ENCODE results near the gene CELF2.
A peak's percentile ranks its signal among the peaks of the same experiment; 100 is the strongest.

Gene CELF2

GRCh38 chr10:11156480-11156879 lies 138.8 kb downstream of the CELF2 start:
- H3K4me3 ChIP-seq (ENCODE audit: low read length): no peak overlapping the region
- TF ChIP-seq ZNF274 (IDR thresholded peaks at IDR 0.05; ENCODE audit: low read depth, low read length): no peak

DNA sequence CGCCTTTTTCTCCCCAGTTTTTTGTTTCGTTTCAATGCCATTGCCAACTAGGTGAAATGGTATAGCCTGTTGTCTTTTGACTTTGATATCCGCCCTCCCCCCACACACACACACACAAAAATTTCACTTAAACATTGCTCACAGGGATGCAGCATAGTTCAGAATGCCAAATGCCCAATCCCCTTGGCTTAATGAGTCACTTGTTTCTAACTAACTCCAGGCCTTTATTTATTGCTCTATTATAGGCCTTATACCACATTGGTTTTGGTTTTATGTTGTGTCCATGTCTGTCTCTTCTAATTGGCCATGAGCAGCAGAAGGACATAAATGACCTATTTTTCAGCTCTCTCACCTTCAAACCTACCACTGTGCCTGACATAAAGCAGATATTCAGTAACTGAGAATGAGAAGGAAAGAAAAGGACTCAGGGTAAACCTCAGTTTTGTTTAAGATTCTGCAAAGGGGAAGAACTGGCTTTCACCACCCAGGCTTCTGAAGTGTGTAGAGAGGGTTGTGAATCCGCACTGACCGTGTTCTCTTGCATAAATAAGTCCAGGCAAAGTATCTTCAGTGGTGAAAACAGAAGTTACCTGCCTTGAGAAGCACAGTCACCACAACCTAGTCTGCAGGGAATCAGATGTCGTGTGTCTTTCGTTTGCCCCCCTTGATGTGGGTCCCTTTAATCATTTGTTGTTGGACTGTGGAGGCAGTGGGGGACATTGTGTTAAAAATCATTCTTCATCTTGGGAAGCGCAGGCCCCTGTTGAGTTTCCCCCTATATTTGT lies 139.8 kb downstream of the CELF2 start:
- TF ChIP-seq ZNF274 (IDR thresholded peaks at IDR 0.05; ENCODE audit: low read depth, low read length): no peak
- H3K4me3 ChIP-seq (ENCODE audit: low read length): no peak overlapping the region

GRCh38 chr10:11158080-11158479 lies 140.4 kb downstream of the CELF2 start:
- TF ChIP-seq ZNF274 (IDR thresholded peaks at IDR 0.05; ENCODE audit: low read depth, low read length): no peak
- H3K4me3 ChIP-seq (ENCODE audit: low read length): no peak overlapping the region

GRCh38 chr10:11159543-11160215 lies 142.0 kb downstream of the CELF2 start:
- no peak overlapping the region for H3K4me3 ChIP-seq (ENCODE audit: low read length)
- no peak for TF ChIP-seq ZNF274 (IDR thresholded peaks at IDR 0.05; ENCODE audit: low read depth, low read length)

- TF ChIP-seq ZNF274 (IDR thresholded peaks at IDR 0.05; ENCODE audit: low read depth, low read length): no peak
- peak overlapping the region; percentile 6; the same call in 1 of the 2 replicates for H3K4me3 ChIP-seq (ENCODE audit: low read length)
Observed at GRCh38 chr10:11161096-11161495, 143.4 kb downstream of the CELF2 start.

- TF ChIP-seq ZNF274 (IDR thresholded peaks at IDR 0.05; ENCODE audit: low read depth, low read length): no peak
Observed at GRCh38 chr10:11161910-11162309, 144.2 kb downstream of the CELF2 start.

GRCh38 chr10:11162828-11163599 lies 145.3 kb downstream of the CELF2 start:
- TF ChIP-seq ZNF274 (IDR thresholded peaks at IDR 0.05; ENCODE audit: low read depth, low read length): no peak
- H3K4me3 ChIP-seq (ENCODE audit: low read length): peak overlapping the region; percentile 44; the same call in 1 of the 2 replicates

More at GRCh38 chr10:11161910-11162309, 144.2 kb downstream of the CELF2 start:
- H3K4me3 ChIP-seq (ENCODE audit: low read length): no peak overlapping the region

DNA sequence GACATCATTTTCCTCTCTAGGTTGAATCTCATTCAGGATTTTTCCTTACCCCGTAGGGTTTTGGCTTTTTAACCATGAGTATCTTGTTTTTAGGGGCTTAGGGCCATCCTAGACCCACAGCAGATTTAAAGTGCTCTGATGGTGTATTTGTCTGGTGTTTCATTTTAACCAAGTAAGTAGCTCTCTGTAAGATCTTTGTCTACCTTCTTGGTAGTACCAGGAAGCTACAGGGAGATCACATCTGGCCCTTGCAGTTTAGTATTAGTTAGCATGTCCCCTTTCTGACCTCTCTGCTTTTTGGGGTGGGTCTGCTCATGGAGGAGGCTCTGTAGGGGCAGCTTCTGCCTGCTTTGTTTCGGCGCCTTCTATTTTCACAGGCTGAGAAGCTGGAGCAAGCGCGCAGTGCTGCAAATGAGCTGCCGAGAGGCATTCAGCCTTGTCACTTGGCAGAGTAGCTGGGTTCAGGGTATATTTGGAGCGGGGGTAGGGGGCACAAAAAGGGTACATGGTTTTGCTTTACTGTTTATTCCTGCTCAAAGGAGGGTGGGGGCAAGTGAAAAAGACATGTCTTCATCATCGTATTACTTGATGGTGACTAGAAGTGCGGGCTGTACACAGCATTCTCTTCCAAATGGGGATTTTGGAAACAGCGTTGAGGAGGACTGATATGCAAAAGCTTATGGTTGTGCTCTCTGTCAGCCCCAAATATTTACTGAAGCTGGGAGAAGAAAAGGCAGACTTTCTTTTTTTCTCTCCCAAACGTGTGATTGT lies 146.3 kb downstream of the CELF2 start:
- no peak for TF ChIP-seq ZNF274 (IDR thresholded peaks at IDR 0.05; ENCODE audit: low read depth, low read length)
- H3K4me3 ChIP-seq (ENCODE audit: low read length): peak overlapping the region; percentile 90

GRCh38 chr10:11164551-11164802 lies 146.8 kb downstream of the CELF2 start:
- H3K4me3 ChIP-seq (ENCODE audit: low read length): peak overlapping the region; percentile 90
- TF ChIP-seq ZNF274 (IDR thresholded peaks at IDR 0.05; ENCODE audit: low read depth, low read length): no peak

GRCh38 chr10:11164803-11165590 lies 147.3 kb downstream of the CELF2 start:
- H3K4me3 ChIP-seq (ENCODE audit: low read length): peak overlapping the region; percentile 90
- no peak for TF ChIP-seq ZNF274 (IDR thresholded peaks at IDR 0.05; ENCODE audit: low read depth, low read length)

DNA sequence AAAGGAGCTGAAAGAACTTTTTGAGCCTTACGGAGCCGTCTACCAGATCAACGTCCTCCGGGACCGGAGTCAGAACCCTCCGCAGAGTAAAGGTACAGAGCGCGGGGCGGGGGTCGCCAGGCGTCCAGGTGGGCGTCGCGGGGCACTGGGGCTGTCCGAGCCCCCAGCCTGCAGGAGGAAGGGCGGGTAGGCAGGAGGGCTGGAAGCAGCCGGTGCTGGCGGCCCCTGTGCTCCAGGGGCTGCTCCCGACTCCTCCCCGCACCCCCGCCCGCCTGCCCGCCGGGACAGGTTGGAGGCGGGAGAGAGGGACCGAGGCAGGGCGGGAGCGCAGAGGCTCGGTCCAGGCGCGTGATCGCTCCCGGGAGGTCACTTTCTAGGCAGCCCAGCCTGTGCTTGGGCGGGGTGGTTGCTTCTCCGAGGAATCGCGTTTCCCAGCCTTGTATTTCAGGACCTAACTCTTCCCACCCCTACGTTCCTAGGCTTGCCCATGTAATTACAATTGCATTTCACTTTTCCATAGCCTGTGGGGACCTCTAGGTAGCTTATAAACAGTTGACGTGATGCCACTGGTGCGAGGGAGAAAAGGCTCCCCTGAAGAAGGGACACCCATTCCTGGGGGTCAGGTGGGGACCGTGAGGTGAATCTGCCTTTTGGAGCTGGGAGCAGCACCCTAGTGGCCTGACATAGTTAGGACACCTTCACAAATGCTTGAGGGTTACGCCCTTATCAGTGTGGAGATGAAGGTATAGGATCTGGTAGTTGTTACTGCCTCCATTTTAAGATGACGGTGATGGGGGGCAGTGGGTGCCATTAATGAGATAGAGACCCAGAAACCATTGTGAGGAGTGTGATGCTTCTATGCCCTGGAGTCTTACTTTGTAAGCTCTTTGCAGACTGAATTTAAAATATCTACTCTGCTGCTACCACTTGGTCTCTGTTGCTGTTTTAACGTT lies 148.2 kb downstream of the CELF2 start:
- TF ChIP-seq ZNF274 (IDR thresholded peaks at IDR 0.05; ENCODE audit: low read depth, low read length): no peak
- H3K4me3 ChIP-seq (ENCODE audit: low read length): peak overlapping the region; percentile 90

DNA sequence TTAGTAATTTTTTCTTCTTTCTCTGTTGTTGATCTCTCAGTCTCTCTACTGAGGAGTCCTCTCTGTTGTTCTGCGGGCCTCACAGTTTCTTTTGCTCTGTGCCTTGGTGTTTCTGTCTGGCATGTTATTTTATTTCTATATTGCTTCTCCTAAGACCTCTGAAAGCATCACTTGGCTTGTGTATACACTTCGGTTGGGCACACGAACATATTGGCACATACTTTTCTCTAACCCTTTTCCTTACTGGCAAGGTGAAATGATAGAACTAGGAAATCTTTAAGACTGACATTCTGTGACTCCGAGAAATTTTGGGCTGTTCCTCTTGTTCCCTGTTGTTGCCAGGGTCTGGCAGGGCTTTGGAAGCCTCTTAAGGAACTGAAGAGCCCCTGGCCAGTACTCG lies 148.9 kb downstream of the CELF2 start:
- H3K4me3 ChIP-seq (ENCODE audit: low read length): peak overlapping the region; percentile 90
- TF ChIP-seq ZNF274 (IDR thresholded peaks at IDR 0.05; ENCODE audit: low read depth, low read length): no peak

Data from GM08714 (cell line).